ENCODE measurements around the gene BNC2. TPM values are rescaled to one million over a fixed set of nuclear protein-coding genes. Genes with fewer than 3 reads are reported as not detected.

Gene BNC2
- total RNA-seq, 1 experiment from 2014 or later: 43.6 TPM

- DNase-seq: peak; percentile 37
- Histone ChIP-seq H2BK20ac (ENCODE audit: low read depth, low read length, poor library complexity, severe bottlenecking) (no peak overlapping the region), H2BK5ac (ENCODE audit: insufficient read length, low read length) (no peak overlapping the region), H3K4me1 (ENCODE audit: insufficient read depth, low read length) (peaks cover 7% of the 10 kb centered on the region; the same call in 1 of the 2 replicates), H3K18ac (ENCODE audit: insufficient read length, low read depth, low read length) (no peak overlapping the region), H4K5ac (ENCODE audit: insufficient read length, low read depth, low read length) (no peak overlapping the region), H3K9ac (ENCODE audit: extremely low read depth, insufficient read length, low read length) (no peak overlapping the region), H3K27me3 (ENCODE audit: insufficient read depth, low read length) (no peaks in the 10 kb centered on the region), H2BK15ac (ENCODE audit: low read depth, low read length) (no peak overlapping the region), H4K20me1 (ENCODE audit: control insufficient read depth, insufficient read depth, insufficient read length) (no peaks in the 10 kb centered on the region), H3K23ac (ENCODE audit: insufficient read length, low read depth, low read length) (no peak overlapping the region), H3K79me1 (ENCODE audit: insufficient read depth, low read depth, low read length, poor library complexity, severe bottlenecking) (no peaks in the 10 kb centered on the region), H3T11ph (ENCODE audit: low read length) (no peak overlapping the region), H3K9me3 (ENCODE audit: control insufficient read depth, low read depth, low read length) (no peaks in the 10 kb centered on the region), H2BK120ac (ENCODE audit: low read depth, low read length, poor library complexity, severe bottlenecking) (no peak overlapping the region), H3K14ac (ENCODE audit: insufficient read depth, low read length) (no peak overlapping the region), H2AFZ (ENCODE audit: low read length) (no peak overlapping the region), H3K56ac (ENCODE audit: insufficient read length, low read depth, low read length) (no peak overlapping the region), H3K27ac (ENCODE audit: insufficient read length, low read depth, low read length) (no peak overlapping the region), H3K4ac (ENCODE audit: low read depth, low read length) (no peak overlapping the region), H4K91ac (ENCODE audit: insufficient read length, low read depth, low read length) (no peak overlapping the region), H3K23me2 (ENCODE audit: insufficient read length, low read depth, low read length, poor library complexity, severe bottlenecking) (no peaks in the 10 kb centered on the region), H3K79me2 (ENCODE audit: insufficient read depth, low read length) (no peaks in the 10 kb centered on the region), H4K8ac (replicated peaks; ENCODE audit: insufficient read length, low read depth, low read length) (no peak overlapping the region), H3K4me2 (ENCODE audit: insufficient read depth, insufficient read length, low read length) (no peak overlapping the region), H2AK5ac (ENCODE audit: insufficient read length, low read length) (no peak overlapping the region), H2BK12ac (ENCODE audit: insufficient read length, low read depth, low read length) (no peak overlapping the region)
- Mint-ChIP-seq H3K4me3 (no peak overlapping the region), H3K9me3 (no peaks in the 10 kb centered on the region), H3K27ac (peak overlapping the region; percentile 50 to 95 (median 62); a peak in 5 of 7 replicates), H3K27me3 (ENCODE audit: low read depth) (no peaks in the 10 kb centered on the region), H3K36me3 (ENCODE audit: insufficient read depth in 1 of 3, low read depth in 3 of 3) (no peaks in the 10 kb centered on the region), H3K4me1 (peaks cover 62 to 68% of the 10 kb centered on the region in 2 experiments)
- TF ChIP-seq CTCF (conservative IDR thresholded peaks at IDR 0.05): no peak
- WGBS (ENCODE audit: extremely low coverage, insufficient read length, low lambda C conversion rate): no CpG with 5 or more reads among the region's 13 CpGs
Measured at GRCh38 chr9:16626577-16627130, 243.8 kb downstream of the BNC2 start.

All from H9 (cell line).